NCI-H82 treated with DMSO at 0.1 percent for 48 hours (cell line): ENCODE data around the gene MFAP3.
"Not testable (repeated sequence)": the region's sequence is repeated elsewhere in the genome, so short reads cannot be mapped to it uniquely, and the experiment has no call there.

Source experiments
- DNase-seq: peaks from one replicate; lab custom pipeline; 2025; ENCODE audit not compliant: unreplicated experiment; lab: John Stamatoyannopoulos, UW

Gene MFAP3

DNA sequence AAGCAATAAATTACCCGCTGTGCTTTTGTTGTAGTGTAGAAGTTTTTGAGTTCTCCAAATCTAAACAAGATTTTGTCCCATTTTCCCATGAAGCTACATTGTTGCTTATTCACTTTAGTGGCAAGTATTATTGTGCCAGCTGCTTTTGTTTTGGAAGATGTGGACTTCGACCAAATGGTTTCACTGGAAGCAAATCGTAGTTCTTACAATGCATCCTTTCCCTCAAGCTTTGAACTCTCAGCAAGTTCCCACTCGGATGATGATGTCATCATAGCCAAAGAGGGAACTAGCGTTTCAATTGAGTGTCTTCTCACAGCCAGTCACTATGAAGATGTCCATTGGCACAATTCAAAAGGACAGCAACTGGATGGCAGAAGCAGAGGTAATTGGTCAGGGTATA, 10.9 kb downstream of the MFAP3 start:
- no peak for DNase-seq

DNA sequence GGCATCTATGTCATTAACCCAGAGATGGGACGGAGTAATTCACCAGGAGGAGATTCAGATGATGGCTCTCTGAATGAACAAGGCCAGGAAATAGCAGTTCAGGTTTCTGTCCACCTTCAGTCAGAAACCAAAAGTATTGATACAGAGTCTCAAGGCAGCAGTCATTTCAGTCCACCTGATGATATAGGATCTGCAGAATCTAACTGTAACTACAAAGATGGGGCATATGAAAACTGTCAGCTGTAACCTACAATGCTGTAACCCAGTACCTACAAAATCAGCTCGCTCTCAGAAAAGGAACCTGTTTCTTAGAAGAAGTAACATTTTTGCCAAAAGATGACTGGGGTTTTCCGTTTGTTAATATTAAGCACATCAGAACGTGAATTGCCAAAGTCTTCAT, 14.7 kb downstream of the MFAP3 start:
- no peak for DNase-seq

DNA sequence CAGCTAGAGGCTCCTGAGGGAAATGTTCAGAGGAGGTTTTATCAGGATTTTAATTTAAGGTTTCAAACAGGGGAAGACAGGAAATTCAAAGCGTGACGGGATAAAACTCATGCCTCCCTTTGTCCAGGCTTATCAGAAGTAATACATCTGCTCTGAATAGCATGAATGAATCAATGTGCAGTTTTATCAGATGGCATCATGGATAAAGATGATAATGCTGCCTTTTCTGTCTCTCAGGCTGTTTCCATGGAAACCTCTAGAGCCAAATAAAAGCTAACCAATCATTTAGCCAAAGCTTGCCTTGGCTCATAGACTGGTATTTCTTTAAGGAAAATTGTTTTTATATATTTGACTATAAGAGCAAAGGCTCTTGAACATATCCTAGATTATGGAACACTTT, 16.4 kb downstream of the MFAP3 start:
- DNase-seq: no peak

DNA sequence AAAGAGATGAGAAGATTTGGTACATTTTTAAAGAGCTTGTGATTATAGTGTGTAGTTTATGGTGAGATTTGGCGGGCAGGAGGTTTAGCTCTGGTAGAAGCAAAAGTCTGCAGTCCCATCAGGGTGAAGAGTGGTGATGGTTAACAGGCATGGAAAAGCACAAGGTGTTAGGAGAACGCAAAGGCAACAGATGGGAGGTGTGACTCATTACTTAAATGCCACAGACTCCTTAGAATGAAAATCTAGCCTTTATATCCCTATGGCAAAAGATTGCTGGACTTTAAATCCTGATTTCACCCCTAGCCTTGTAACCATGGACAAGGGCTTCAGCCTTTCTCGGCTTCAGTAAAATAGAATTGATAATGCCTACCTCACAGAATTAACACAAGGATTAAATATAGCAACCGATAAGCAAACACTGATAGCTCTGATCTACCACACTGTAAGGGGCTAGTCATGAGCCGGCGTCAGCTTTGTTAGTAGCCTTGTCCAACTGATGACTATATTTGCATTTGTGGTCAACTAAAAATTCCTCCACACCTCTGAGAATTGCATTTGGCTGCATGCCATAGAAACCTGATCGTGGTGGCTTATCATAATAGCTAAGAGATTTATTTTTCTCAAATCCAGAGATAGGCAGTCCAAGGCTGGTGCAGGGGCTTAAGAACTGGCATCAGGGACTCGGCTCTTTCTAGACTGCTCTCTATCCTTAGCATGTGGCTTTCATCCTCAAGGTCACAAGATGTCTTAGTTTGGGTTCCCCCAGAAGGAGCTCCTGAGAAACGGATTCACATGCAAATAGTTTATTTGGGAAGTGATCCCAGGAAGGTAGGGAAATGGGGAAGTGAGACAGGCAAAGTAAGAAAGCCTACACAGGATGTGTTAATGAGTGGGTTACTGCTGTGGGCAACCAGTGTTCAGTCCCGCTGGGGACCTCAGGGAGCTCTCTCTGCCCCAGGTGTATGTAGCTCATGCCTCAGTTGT, 19.6 kb downstream of the MFAP3 start:
- peak; percentile 53 for DNase-seq

DNA sequence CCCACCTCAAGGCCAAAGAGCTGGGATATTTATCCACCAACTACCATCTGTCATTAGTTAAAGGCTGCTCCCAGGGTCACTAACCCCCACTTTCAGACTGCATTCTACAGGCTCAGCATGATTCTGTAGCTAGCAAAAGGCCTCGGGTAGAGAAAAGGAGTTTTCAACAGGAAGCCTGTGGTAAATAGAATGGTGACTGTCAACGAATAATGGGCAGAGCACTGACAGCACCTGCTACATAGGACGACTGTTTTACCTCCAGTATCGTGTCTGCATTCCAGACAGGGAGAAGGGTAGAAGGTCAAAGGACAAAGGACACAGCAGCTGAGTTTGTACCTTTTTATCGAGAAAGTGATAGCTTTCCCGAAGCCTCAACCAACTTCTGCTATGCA, 20.3 kb downstream of the MFAP3 start:
- DNase-seq: no peak

DNA sequence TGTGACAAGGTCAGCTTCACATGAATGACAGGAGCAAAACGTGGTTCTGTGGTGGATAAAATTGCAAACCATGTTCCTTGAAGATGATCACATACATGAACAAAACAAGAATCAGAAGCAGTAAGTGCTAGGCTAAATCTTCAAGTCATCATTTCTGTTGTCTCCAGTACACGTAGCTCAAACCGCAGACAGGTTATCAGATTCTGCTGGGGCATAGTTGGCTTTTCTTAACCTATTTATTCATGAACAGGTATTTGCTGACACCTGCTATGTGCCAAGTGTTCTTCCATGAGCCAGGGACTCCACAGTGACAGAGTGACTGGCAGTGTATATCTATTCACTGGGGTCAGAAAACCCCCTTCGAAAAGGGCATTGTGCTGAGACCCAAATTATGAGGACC, 20.8 kb downstream of the MFAP3 start:
- no peak for DNase-seq

DNA sequence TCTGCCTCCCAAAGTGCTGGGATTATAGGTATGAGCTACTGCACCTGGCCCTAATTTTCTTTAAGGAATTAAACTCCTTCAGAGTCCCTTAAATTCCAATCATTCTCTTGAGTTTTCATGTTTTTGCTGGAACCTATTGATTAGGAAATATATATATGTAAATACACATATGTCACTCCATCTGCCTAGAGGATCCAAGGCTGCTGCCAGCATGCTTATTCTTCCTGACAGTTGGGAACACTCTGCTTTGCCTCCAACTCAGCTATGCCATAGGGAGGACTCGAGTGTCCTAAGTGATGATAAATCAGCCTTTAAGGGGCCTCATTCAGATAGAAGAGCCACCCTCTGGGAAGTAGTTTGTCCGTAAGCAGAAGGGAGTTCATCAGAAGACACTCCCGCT, 21.8 kb downstream of the MFAP3 start:
- no peak for DNase-seq

DNA sequence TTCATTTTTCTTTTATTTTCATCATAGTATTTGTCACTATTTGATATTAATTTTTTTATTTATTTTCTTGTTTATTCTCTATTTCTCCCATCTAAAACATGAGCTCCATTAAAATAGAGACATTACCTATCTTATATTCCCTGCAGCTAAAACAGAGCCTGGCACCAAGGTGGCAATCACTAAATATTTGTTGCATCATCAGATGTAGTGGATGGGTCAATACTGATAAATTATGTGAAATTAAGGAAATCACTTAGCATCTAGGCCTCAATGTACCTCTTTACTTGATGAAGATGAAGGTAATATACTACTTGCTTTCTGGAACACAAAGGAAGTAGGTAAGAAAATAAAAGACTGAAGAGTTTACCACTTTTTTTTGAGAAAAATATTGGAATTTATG, 24.6 kb downstream of the MFAP3 start:
- DNase-seq: no peak

DNA sequence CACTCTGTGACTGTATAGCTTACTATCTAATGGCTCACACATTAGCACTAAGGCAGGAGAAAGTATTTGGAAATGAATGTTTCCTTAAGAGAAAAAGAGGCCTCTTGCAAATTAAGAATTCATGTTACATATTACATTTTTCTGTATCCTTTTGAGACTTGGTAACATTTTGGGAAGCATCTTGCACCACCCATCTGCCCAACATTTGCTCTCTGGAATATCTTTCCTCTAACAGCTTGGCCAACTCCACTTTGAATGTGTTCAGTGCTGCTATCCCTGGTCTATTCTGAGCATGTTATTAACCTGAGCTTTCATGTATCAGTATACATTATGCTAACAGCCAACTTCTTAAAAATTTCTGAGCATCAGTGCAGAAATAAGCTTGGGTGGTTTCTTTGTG, 27.2 kb downstream of the MFAP3 start:
- no peak for DNase-seq

DNA sequence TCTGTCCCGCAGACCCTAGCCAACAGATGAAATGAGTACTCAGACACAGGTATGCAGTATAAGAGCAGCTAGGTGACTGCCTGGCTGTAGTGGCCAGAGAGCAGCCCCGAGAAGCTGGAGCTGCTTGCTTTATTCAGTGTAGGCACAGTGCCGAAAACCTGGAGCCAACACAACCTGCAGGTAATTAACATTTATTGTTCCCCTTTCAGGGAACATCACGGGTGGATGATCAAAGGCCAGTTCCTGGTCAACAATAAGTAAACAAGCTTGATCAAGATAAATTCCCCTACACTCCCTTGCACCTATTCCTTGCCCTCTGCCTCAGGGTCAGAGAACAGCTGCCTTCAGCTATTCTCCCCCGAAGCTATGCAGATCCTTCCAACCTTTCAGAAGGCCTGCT, 31.1 kb downstream of the MFAP3 start:
- DNase-seq: not testable (repeated sequence)

DNA sequence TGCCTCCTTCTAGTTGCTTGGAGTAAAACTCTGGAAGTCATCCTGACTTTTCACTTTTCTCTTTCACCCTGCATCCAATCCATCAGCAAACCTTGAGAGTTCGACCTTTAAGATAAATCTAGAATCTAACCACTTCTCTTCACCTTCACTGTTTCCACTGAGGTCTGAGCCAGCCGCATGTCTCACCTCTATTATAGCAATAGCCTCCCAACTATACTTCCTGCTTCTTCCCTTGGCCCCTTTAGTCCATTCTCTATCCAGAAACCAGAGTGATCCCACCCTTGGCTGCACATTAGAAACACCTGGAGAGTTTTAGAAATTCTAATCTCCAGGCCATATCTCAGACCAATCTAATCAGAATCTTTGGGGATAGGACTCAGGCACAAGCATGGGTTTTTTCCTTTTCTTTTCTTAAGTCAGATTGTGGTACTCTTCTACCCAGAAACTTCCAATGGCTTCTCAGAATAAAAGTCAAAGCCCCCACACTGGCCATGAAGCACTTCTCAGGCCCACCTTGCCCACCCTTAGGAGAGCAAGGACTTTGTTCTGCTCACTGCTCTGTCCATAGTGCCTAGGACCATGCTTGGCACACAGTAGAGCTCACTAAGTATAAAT, 33.1 kb downstream of the MFAP3 start:
- no peak for DNase-seq

DNA sequence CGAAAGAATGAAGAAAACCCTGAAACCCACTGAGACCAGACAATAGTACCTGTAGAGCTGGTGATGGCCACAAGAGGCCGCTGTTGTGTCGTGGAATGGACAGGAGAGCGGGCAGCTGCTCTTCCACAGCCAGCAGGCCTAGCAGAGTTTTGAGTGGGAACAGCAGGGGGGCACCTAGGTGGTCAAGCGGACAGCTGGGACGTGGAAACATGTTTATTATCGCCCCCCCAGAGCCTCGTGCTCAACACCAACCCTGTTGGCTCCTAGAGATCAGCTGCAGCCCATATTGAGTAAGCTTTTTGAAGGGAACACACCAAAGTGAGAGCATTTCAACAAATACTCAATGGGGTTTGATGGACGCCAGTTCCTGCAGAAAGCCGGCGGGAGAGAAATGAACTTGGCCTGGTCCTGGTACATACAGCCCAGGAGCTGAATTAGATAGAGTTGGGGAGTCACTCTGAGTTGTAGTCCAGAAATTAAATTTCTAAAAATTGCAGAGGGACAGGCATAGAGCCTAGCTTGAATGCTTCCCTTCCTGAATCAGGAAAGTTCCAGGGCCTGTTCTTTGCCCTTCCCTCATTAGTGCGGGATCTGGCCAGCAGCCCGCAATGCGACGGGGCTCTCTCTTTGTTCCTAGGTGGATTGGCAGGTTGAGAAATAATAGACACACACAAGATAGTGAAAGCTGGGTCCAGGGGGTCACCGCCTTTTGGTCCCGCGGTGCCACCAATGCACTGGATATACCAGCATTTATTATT, 33.8 kb downstream of the MFAP3 start:
- DNase-seq: peak; percentile 21

DNA sequence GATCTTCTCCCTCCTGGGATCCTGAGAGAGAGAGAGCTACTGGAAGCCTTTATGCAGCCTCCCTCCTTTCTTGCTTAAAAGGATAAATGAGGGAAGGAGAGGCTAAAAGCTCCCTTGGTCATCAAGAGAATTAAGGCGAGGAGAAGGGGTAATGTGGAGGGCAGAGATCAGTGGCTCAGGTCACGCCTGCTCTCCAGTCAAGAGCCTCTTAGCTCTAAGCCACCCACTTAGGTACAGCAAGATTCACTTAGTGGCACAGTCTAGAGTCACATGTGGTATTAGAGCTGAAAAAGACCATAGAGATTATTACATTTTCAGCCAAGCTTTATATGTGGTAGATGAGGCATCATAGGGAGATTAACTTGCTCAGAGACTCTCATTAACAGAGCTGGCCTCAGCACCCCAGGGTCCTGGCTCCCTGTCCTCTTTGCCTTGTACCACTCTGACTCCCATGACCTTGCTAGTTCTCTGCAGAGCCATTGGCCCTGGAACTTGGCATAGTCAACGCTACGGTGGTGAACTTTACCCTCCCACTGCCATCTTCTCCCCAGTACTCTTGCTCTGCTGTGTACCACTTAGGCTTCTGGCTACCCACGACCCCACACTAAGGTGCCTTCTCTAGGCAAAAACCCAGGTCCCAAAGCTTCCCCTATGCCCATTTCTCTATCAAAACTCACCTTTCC, 37.6 kb downstream of the MFAP3 start:
- peak; percentile 26 for DNase-seq

DNA sequence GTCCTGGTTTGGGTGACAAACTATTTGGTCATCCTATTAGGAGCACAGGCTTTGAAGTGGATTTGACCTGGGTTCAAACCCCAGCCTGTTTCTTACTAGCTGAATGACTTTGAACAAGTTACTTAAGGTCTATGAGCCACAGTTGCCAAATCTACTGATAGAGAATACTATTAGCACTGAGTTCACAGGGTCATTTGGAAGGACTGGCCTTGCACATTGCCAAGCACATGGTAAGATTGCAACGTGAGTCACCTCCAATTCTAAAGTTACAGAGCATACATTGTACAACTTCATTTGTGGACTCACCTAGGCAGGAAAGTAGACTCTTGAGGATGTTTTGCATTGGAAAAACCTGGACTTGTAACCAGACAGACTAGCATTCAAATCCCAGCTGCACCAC, 38.9 kb downstream of the MFAP3 start:
- DNase-seq: no peak

DNA sequence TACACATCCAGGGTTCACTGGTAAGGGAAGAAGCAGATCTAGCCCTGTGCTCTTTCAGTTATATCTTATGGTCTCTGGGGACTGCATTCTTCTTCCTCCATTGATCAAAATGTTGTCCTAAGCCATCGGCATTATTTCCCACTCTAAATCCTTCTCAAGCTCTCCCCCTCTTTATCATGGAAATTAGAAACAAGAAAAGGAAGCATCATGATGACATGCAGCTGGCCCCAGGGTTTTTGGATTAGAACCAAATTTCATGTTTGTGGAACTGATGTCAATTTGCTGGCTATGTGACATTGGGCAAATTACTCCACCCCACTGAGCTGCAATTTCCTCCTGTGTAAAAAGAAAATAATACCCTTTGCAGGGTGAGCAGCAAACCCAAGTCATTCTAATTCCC, 39.5 kb downstream of the MFAP3 start:
- no peak for DNase-seq

DNA sequence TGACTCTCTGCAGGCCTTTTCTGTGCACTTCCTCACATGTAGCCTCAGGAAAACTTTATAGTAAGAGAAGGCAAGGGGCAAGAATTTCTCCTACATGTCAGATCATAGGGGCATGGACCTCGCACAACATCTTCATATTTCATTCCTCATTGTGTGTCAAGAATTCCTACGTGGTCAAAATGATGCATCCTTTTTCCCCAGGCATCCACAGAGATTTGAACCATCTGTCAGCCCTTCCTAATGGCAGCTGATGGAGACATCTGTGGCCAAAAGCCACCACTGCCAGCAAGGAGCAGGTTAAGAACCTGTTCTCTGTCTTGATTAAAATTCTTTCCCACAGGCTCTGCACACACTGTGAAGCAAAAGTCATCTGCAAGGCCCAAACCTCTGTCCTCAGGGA, 42.5 kb downstream of the MFAP3 start:
- no peak for DNase-seq

DNA sequence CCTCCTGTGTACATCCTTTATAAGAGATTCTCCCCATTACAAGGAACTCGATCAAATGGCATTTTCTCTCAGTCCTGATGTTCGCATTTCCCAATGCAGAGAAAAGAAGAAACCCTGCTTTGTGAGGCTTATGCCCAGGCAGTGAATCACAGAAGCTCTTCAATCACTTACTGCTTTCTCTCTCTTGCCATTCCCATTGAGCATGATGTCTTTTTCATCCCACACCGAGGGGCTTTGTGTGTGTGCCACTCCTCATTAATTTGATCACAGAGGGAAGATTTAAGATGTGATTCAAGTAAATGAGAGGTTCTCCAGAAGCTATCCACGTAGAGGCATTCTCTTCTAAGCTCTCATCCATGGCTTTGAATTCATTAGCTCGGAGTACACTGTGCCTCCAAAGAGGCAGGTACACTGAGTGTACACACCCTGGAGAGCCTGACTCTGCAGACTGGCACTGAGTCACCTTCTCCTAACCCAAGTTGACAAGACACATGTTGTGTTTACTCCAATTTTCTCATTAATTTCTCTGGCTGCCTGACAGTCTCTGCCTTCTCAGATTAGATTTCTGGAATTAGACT, 45.4 kb downstream of the MFAP3 start:
- DNase-seq: no peak

DNA sequence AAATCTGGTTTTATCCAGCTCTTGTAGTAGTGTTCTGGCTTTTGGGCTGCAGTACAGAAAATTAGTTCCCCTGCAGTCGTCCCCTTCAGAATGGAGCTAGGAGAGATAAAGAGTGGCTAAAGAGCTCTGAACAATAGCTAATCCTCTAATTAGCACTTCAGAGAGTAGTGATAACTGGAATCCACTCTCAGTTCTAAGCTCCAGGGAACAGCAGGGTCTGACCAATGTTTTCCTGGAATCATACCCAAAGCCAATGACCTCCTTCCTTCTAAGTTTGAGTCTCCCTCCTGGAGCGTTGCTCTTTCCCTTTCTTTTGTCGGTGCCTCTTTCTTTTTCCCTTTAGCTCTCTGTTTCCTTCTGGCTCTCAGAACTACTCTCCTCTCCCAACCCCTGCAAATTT, 47.4 kb downstream of the MFAP3 start:
- peak; percentile 44 for DNase-seq

DNA sequence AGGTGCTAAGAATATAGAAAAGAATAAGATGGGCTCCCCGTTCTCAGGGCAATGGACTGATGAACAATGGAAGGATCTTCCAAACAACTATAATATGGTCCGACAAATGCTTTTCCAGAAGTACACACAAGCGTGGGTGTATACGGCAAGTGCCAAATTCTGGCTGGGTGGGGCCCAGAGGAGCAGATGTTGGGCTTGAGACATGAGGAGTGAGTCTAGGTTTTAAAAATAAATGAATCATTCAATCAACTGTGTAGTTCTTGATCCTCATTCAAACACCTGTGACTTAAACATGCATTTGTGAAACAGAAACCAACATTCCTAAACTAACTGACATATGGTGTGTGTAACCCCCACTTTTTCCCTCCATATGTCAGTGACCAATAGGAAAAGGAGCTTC, 47.9 kb downstream of the MFAP3 start:
- DNase-seq: peak; percentile 25

DNA sequence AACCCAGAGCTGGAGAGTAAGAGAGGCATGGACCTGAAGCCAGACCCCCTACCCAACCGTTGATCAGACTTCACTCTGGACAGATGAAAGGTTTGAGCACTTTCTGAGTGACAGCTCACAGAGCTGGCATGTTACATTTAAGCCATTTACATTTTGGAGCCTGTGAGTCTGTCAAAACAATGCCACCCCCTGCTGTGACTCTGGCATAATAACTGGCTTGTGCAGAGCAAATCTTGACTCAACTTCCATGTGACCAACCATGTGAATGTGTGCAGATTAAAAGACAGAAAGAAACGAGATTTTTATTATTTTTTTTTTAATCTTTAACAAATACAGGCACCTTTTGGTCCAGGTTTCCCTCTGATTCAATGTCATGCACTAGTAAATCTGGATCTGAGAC, 48.5 kb downstream of the MFAP3 start:
- DNase-seq: no peak

DNA sequence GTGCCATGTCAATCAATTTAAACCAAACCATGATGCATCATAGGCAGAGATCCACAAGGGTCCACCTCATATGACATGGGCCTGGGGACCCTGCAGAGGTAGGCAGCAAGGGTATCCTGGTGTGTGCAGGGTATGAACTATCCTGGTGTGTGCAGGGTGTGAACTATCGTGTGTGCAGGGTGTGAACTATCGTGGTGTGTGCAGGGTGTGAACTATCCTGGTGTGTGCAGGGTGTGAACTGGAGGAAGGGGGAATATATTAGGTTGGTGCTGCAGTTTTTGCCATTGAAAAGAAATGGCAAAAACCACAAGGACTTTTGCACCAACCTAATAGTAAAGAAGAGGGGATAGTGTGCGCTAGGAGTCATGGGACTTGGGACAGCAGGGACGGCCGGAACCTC, 50.0 kb downstream of the MFAP3 start:
- no peak for DNase-seq
